Measurements from ENCODE around the gene RAMP1. TPM values are rescaled to one million over a fixed set of nuclear protein-coding genes. Genes with fewer than 3 reads are reported as not detected.

Gene RAMP1
- total and polyA plus RNA-seq, 2 donors (not counting 1 experiment from before 2014, with no cell fraction given) = 15.7 TPM; not detected in 1

- Histone ChIP-seq H3K27me3 (replicated peaks in 1 of 4; ENCODE audit: control extremely low read depth in 1 of 4, control insufficient read depth in 3 of 4, insufficient read depth in 4 of 4, low read length in 3 of 4) (peaks cover 0 to 20% (median under 1%) of the 10 kb centered on the region in 4 experiments), H3K4me2 (replicated peaks; ENCODE audit: low read depth, low read length, poor library complexity, severe bottlenecking) (no peak overlapping the region), H3K27ac (ENCODE audit: low read length in 2 of 2) (no peak overlapping the region), H3K36me3 (replicated peaks in 1 of 2; ENCODE audit: control extremely low read depth in 1 of 2, control insufficient read depth in 1 of 2, extremely low read depth in 1 of 2, insufficient read depth in 2 of 2, low read length in 1 of 2) (no peaks in the 10 kb centered on the region), H2AFZ (ENCODE audit: insufficient read depth, low read depth, low read length, poor library complexity, severe bottlenecking) (no peak overlapping the region), H3K9ac (ENCODE audit: low read length) (no peak overlapping the region), H4K20me1 (ENCODE audit: control insufficient read depth, insufficient read depth, low read length, poor library complexity, severe bottlenecking) (no peaks in the 10 kb centered on the region), H3K4me3 (ENCODE audit: control extremely low read depth in 1 of 5, extremely low read depth in 1 of 5, insufficient read depth in 1 of 5, low read depth in 2 of 5, low read length in 4 of 5) (no peak overlapping the region), H3K4me1 (ENCODE audit: control insufficient read depth in 2 of 2, insufficient read depth in 2 of 2, low read length in 2 of 2) (no peaks in the 10 kb centered on the region), H3K79me2 (ENCODE audit: control insufficient read depth, insufficient read depth, low read length) (no peaks in the 10 kb centered on the region), H3K9me3 (ENCODE audit: control extremely low read depth in 1 of 3, control insufficient read depth in 2 of 3, insufficient read depth in 1 of 3, low read length in 2 of 3) (peaks cover 0 to 3% (median 0%) of the 10 kb centered on the region in 3 donors)
- ChIA-PET CTCF (interaction anchor here (0.6 to 0.9 kb wide), 2 partner anchors 33 to 391 kb away, joined by 3 read pairs; no protein-coding TSS in a partner anchor), POLR2A (no interaction called here)
- H3K4me1 Mint-ChIP-seq = peaks cover 9% of the 10 kb centered on the region
- no peaks in the 10 kb centered on the region for H3K9me3 Mint-ChIP-seq (ENCODE audit: insufficient read depth)
- ATAC-seq (ENCODE audit: low read depth) (no peak), DNase-seq (no peak)
- intact Hi-C loops (cut with micrococcal nuclease) = no loop called here
- H3K27ac Mint-ChIP-seq = no peak overlapping the region
- H3K4me3 Mint-ChIP-seq = no peak overlapping the region
- no peak for TF ChIP-seq EZH2 (IDR thresholded peaks at IDR 0.05; ENCODE audit: borderline replicate concordance, insufficient read depth, low read depth, low read length, poor library complexity, severe bottlenecking)
- no peak for TF ChIP-seq CTCF (IDR thresholded peaks at IDR 0.05)
- peaks cover 29% of the 10 kb centered on the region for H3K27me3 Mint-ChIP-seq
- 97% methylated on average over 14 of the region's 19 CpGs for WGBS (ENCODE audit: insufficient coverage)
Measured at GRCh38 chr2:237872178-237872887, 12.9 kb downstream of the RAMP1 start.

DNA sequence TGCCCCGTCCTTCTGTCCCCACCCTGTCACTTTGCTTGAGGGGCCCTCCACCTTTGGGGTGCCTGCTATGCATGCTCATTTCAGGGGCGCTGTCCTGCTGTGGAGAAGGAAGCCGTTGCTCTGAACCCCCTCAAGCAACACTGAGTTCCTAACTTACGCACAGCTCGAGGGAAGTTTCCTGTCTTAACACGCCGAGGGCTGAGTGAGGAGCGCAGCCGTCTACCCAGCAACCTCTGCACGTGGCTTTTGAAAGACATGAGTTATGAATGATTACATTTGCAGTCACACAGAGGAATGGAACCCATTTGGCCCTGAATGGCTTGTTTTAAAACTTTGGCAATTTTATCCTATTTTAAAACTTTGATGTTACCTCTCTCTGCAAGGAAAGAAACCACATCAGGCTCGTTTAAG lies 14.0 kb downstream of the RAMP1 start:
- Histone ChIP-seq H2AFZ (ENCODE audit: insufficient read depth, low read depth, low read length, poor library complexity, severe bottlenecking) (no peak overlapping the region), H3K27me3 (replicated peaks in 1 of 4; ENCODE audit: control extremely low read depth in 1 of 4, control insufficient read depth in 3 of 4, insufficient read depth in 4 of 4, low read length in 3 of 4) (peaks cover 0 to 20% (median under 1%) of the 10 kb centered on the region in 4 experiments), H3K9me3 (ENCODE audit: control extremely low read depth in 1 of 3, control insufficient read depth in 2 of 3, insufficient read depth in 1 of 3, low read length in 2 of 3) (peaks cover 0 to 3% (median 0%) of the 10 kb centered on the region in 3 donors), H3K4me2 (replicated peaks; ENCODE audit: low read depth, low read length, poor library complexity, severe bottlenecking) (no peak overlapping the region), H3K79me2 (ENCODE audit: control insufficient read depth, insufficient read depth, low read length) (no peaks in the 10 kb centered on the region), H3K36me3 (replicated peaks in 1 of 2; ENCODE audit: control extremely low read depth in 1 of 2, control insufficient read depth in 1 of 2, extremely low read depth in 1 of 2, insufficient read depth in 2 of 2, low read length in 1 of 2) (no peaks in the 10 kb centered on the region), H3K27ac (ENCODE audit: low read length in 2 of 2) (no peak overlapping the region), H4K20me1 (ENCODE audit: control insufficient read depth, insufficient read depth, low read length, poor library complexity, severe bottlenecking) (no peaks in the 10 kb centered on the region), H3K4me1 (ENCODE audit: control insufficient read depth in 2 of 2, insufficient read depth in 2 of 2, low read length in 2 of 2) (no peaks in the 10 kb centered on the region), H3K4me3 (ENCODE audit: control extremely low read depth in 1 of 5, extremely low read depth in 1 of 5, insufficient read depth in 1 of 5, low read depth in 2 of 5, low read length in 4 of 5) (no peak overlapping the region), H3K9ac (ENCODE audit: low read length) (no peak overlapping the region)
- DNase-seq = no peak
- no peak overlapping the region for H3K27ac Mint-ChIP-seq
- no peak overlapping the region for H3K4me3 Mint-ChIP-seq
- H3K9me3 Mint-ChIP-seq (ENCODE audit: insufficient read depth) = no peaks in the 10 kb centered on the region
- 29% methylated on average over 4 of the region's 11 CpGs for WGBS (ENCODE audit: insufficient coverage)
- peaks cover 9% of the 10 kb centered on the region for H3K4me1 Mint-ChIP-seq
- POLR2A ChIA-PET = no interaction called here
- intact Hi-C loops (cut with micrococcal nuclease) = no loop called here
- no peak for TF ChIP-seq CTCF (IDR thresholded peaks at IDR 0.05)
- no peak for TF ChIP-seq EZH2 (IDR thresholded peaks at IDR 0.05; ENCODE audit: borderline replicate concordance, insufficient read depth, low read depth, low read length, poor library complexity, severe bottlenecking)
- peaks cover 27% of the 10 kb centered on the region for H3K27me3 Mint-ChIP-seq
- no peak for ATAC-seq (ENCODE audit: low read depth)
- CTCF ChIA-PET = interaction anchor here (0.8 kb wide), 1 partner anchor 49 kb away, joined by 3 read pairs; no protein-coding TSS in a partner anchor

All from B cell (primary cell).